Activated gamma-delta T cell treated with Interleukin-2 at 50 U/mL for 16 hours (primary cell): ENCODE measurements around the gene BCL10.

Source experiments
- DNase-seq: peaks from one replicate; pipeline ENCODE4 v3.0.0-alpha.2; 2020

Gene BCL10

DNA sequence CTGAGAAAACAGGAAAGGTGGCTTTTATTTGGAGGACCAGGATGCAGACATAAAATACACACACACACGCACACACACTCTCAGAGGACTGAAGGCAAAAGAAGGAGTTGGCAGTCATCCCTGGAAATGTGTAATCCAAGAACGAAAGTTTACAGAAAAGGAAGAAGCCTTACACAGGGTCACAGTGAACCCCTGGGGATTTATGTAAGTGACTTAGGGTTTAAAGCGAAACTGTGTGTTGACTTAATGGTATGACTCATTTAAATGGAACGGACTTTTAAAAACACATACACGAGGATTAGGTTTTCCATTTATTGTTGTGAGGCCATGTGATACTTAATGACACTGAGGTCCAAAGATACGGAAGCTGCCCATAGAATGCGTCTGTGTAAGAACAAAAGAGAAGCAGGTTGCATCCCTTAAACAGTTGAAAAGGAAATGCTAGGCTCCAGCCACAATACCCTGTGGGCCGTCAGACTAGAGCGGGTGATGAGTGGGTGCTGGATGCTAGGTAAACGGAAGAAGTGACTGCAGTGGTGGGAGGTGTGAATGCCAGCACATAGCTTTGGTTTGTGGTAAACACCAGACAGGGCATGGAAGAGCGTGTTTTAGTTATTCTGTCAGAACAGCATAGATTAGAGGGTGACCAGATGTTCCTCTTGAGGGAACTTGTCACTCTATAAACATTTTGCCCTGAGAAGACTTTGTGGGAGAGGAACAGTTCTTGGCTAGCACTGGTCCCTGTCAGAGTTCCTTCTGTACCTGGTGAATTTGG is 21.6 kb upstream of the BCL10 start:
- DNase-seq = peak; percentile 72

DNA sequence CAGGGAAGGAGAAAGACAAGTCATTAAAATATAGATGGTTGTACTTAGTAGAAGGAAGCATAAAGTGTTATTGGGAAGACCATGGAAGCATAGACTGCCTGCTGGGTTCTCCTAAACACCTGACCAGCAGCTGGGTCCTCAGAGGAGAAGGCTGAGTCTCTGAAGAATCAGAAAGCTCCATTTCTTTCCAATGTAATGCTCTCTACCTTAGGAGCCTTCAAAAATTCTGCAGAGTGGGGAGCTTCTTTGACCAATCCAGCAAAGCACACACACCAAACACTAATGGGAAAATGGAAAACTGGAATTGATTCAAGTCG is 21.1 kb upstream of the BCL10 start:
- DNase-seq = no peak

DNA sequence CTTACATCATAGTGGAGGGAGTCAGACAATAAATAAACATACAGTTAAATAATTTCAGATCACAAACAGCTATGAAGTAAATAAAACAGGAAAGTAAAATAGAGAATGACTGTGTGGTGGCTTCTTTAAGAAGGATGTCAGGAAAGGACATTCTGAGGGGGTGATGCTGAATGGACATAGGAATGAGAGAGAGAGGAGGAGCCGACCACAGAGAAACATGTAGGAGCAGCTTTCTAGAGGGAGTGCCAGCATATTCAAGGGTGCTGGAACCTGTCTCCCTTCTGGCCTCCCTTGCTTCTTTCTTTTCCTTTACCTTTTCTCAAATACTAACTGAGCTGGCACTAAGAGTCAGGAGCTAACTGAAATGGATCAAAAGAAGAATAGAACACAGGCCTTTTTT is 20.5 kb upstream of the BCL10 start:
- DNase-seq = no peak

DNA sequence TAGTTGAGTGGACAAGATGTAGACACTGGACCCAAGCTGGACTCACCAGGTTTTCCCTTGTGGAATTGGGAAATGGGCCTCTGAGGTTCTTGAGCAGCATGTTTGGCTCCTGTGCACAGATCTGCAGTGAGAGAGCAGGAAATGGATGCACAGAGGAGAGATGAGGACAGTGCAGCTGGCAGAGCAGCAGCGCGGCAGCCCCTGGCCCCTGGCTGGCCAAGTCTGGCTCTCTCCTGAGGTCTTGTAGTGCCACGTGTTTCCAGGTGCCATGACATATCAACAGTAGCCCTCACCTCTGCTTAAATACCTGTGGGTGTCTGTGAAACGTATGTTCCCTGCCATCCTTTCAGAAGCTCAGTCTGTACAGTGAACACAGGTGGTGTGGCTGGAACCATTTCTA is 19.2 kb upstream of the BCL10 start:
- DNase-seq = no peak

DNA sequence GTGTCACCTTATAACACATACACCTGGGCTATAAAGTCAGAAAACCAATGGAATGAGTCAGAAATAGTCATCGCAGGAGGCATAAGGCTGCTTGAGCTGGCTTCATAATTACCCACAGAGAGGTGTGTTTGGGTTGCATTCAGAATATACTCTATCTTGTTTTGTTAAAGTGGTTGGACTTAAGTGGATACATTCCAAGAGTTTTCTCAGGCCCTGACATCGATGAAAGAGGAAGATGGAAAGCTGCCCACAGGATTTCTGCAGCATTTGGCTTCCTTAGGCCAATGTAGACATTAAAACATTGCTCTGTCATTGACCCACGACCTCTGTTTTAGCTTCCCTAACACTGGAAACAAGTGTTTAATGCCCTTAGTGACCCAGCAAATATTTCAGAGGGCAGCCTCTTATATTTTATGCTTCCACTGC is 18.6 kb upstream of the BCL10 start:
- DNase-seq = no peak

DNA sequence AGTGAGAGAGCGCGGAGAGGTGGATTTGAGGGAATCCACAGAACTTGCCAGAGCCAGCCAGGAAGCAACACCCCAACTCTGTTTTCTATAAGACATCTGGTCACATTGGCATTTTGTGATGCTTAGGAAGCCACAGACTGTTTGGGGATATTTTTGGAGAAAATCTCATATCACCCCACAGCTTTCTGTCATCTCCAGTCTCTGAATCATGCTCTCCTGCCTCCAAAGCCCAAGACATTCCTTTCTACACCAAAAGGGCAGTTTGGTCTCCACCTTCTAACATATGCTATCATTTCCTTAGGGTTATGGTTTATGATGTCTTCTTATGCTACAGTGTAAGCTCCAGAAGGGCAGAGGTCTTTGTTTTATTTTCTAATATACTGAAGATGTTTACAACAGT is 14.4 kb upstream of the BCL10 start:
- DNase-seq = no peak

DNA sequence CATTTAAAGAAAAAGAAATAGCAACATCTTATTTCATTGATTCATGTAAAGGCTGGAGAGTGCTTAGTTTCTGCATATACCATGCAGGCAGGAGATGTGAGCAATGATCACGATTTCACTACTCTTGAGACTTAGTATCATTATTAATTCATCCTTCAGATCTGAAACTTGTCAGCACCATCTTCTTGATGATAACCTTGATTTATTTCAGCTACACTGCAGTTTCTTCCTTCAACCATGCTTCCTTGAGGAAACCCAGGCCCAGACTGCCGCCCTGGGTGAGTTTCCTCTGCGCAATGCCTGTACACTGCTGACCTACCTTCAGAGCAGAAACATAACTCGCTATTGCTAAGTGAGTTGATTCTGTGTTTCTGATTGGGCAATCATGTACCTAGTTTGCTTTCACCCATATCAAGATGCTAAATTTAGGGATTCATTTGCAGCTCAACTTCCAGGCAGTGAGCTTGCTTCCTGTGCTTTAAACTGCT is 13.5 kb upstream of the BCL10 start:
- no peak for DNase-seq

DNA sequence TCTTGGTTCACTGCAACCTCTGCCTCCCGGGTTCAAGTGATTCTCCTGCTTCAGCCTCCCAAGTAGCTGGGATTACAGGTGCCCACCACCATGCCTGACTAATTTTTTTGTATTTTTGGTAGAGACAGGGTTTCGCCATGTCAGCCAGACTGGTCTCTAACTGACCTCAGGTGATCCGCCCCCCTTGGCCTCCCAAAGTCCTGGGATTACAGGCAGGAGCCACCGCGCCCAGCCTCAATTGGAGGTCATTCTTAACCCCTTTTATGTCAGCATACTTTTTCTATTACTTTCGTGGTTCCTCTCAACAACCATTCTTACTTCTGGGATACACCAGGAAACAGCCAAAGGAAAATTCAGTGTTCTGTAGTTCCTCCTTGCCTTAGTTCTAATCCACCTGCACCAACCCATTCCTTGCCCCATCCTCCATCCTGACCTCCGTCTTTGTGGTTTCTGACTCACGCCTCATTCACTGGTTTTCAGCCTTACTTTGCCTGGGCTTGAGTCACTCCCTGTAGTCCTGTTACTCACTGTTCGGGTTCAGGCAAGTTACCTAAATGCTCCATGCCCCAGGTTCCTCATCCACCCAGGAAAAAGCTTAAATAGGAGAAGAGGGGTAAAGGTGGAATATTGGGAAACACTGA is 12.9 kb upstream of the BCL10 start:
- no peak for DNase-seq

DNA sequence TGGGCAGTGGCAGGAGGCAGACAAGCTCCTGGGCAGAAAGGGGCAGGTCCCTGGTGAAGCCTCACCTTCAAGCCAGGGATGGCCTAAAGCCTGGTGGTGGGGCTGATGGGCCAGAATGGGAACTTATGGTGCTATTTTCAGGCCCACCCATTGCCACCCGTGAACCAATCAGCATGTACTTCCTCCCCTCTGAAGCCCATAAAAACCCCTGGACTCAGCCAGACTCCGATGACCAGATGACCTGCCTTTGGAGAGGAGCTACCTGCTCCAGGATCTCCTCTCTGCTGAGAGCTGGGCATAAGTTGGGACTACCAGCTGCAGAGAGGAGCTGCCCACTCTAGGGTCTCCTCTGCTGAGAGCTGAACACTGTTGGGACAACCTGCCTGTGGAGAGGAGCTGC is 7.8 kb upstream of the BCL10 start:
- no peak for DNase-seq

DNA sequence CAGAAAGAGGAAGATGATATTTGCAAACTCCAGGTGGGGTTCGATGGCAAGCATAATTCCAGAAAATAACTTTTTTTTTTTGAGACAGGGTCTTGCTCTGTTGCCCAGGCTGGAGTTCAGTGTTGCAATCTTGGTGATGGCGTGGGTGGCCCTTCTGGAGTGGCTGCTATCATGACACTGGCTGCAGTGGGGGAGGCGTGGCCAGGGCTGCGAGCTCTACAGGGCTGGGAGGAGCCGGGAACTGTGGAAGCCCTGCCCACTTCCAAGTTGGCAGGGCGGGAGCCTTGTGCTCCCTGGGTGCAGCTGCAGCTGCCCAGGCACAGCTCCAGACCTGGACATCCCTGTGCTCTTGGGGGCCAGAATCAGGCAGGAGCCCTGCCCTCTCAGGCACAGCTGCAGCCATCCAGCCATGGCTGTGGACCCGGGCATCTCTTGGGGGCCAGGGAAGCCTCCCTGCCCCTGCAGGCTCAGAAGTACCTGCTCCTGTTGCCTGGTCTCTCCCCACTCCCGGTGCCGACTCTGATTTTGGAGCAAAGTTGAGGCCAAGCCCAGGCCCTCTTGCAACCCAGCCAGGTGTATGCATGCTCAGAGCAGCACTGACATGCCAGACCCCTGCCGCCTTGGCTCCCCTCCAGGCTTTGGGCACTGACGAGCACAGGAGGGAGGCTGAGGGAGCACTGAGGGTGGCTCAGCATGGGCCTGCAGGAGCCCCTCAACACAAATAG is 7.2 kb upstream of the BCL10 start:
- no peak for DNase-seq

DNA sequence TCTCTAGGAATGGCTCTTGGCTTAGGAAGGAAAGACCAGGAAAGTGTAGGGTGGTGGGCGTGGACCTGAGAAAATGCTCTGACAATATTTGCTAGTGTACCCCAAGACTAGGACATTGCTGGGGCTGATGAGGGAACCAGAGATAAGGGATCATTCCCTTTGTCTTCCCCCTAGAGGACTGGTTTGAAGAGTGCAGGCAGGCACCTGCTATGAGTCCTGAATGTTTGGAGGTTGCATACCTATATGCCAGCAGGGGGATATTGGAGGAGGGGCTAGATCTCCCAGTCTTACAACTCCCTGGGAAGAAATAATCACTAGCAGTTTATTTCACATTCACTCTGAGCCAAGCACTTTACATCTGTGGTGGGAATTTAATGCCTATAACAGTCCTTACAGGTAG is 6.0 kb upstream of the BCL10 start:
- no peak for DNase-seq

DNA sequence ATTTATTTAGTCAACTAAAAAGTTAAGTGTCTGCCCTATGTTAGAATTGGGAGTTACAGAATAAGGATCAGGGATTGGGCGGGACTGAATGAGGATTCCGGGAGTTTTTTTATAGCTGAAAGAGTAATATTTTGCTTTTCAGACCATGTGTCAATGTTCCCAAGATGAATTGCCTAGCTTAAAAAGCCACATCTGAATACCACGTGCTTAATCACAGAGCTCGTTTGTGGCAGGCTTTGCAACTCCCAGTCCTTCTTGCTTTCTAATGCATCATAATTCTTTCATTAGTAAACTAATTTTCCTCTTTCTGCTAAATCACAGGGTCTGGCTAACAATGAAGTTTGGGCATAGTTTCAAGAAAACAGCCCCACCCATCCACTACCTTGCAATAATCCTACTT is 4.2 kb upstream of the BCL10 start:
- DNase-seq = no peak

DNA sequence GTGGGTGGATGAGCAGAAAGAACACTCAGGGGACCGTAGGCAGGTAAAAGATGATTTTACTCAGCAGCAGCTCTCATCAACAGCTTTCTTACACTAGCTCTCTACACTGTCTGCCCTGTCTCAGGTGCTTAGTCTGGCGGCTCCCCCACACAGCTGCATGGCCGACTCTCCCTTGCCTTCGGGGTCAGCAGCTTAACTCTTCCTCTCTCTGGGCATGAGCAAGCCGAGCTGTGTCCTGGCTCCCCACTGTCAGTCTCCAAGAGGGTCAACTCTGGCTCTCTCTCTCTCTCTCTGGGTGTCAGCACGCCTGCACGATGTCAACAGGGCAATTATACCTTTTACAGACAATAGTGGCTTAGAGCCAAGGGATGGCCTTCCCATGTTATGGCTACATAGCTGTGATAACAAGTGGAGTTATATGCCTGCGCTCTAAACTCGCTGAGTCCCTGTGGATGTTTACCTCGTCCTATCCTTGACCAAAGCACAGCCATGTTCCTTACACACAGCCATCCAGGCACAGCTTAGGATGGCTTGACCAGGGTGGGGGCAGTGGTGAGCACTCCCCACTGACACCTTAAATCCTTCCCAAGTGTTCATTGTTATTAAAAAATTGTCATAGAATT is 3.1 kb upstream of the BCL10 start:
- no peak for DNase-seq

DNA sequence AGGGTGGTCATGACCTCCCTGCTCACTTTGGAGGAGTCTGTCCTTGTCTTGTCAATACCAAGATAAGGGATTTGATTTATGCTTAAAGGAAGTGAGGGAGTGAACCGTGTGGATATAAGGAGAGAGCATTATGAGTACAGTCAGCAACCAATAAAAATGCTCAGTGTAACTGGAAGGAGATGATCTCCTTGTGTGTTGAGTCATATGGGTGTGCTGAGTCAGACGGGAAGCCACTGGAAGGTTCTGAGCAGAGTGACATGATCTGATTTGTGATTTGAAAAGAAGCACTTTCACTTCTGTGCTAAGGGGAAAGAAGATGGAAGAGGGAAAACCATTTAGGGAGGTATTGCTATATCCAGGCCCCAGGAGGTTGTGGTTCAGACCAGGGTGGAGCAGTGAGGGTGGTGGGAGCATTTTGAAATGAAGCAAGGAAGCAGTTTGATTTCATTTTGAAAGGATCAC is 2.5 kb upstream of the BCL10 start:
- peak; percentile 20 for DNase-seq

DNA sequence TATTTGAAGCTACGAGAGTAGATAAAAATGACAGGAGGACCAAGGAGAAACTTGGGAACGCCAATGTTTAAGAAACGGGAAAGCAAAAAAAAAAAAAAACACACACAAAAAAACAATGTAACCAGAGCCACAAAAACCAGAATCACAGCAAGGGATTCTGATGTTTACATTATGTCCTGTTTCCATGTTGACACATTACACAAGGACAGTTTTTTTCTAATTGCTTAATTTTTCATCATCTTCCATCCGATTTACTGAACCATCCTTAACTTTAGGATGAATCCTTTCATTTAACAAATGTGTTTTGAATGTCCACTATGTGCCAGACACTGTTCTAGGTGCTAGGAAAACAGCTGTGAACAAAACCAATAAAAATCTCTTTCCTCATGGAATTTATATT is 1.4 kb upstream of the BCL10 start:
- no peak for DNase-seq

DNA sequence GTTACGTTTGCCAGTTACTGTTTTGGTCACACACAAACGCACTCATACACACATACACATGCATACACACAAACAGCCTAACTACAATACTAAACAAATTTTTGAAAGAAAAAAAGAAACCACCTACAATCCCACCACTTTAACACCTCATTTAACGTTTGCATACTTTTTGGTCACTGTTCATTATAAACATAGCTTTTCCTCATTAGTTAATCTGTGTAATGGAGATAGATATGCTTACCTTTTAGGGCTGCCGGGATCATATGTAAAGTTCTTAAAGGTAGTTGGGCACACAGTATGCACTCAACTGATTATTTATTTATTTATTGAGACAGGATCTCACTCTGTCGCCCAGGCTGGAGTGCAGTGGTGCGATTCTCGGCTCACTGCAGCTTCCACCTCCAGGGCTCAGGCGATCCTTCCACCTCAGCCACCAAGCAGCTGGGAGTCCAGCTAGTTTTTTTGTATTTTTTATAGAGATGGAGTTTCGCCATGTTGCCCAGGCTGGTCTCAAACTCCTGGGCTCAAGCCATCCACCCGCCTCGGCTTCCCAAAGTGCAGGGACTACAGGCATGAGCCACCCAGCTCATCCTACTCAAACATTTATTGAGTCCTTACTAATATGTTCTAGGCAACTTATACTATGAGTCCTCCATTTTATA is 677 bp upstream of the BCL10 start:
- DNase-seq = no peak

DNA sequence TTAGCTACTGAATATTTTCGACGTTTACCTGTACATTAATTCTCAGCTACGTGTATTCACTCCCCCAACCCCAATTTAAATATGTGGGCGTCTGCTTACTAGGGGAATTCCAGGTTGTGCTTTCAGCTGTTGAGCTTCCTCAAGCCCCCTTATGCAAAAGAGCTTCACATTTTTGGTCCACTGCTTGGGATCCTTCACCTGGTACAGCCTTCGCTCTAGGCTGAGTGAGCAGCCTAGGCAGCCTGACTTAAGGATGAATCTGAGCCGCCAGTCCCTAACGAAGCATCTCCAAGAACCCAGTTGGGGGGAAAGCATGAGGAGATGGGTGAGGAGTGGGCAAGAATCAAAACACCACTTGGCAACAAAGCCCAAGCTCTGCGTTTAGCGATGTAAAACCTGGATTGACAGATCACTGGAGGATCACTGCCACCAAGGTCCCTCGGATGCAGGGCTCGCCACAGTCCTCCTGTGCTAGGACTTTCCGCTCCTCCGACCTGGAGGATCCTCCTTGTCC is 674 bp downstream of the BCL10 start:
- no peak for DNase-seq

DNA sequence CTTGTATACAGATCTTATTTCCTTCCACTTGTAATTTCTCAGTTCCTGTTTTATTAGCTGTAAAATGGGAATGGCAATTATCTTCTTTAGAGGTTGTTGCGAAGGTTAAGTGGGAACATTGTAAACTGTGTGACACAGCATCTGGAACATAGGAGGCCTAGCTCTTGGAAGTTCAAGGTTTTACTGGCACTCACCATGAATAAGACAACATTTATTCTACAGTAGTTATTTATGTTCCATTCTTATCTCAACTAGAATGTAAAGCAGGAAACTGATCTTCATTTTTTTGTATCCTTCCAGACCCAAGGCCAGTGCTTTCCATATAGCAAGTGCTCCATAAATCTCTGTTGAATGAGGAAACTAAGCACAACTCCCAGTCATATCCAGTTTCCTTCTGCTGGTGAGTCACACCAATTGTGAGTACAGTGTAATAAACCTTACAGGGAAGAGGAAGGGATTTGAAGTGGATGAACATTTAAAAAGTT is 1.4 kb downstream of the BCL10 start:
- no peak for DNase-seq

DNA sequence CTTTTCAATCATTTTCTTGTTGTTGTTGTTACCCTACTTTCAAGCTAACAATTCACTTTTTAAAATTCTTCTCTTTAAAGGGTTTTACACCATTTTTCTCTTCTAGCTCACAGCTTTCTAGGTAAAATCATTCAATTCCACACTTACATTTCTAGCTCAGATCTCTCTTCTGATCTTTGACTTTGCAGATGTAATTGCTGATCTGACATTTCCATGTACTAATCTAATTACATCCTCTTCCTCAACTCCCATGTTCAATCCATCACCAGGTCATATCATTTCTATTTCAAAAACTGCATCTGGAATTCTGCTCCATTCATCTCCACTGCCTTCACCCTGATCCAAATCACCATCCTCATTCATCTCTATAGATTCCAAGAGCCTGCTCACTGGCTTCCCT is 3.0 kb downstream of the BCL10 start:
- DNase-seq = no peak

DNA sequence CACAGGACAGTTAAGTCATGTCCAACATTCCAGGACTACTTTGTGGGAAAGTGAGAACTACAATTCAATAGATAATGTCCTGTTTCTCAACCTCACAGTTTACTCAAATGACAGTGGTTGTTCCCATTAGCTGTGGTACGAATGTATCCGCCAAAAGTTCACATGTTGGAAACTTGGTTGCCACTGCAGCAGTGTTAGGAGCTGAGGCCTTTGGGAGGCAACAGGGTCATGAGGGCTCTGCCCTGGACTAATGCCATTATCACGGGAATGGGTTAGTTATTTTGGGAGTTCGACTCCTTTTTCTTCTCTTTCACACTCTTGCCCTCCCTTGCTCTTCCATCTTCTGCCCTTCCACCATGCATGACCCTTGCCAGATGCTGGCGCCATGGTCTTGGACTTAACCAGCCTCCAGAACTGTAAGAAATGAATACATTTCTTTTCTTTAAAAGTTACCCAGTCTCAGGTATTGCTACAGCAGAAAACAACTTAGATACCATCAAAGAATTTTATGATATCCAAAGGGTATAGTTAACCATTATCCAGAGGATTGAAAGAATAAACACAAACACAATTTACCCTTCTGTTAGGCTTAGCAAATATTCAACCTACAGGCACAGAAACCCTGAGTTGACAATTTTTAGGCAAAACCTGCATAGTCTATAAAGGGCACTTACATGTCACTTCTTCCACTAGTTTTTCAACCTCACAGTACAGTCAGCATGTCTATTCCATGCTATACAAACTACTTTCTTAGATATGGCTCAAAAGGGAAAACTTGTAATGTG is 7.4 kb downstream of the BCL10 start:
- no peak for DNase-seq

DNA sequence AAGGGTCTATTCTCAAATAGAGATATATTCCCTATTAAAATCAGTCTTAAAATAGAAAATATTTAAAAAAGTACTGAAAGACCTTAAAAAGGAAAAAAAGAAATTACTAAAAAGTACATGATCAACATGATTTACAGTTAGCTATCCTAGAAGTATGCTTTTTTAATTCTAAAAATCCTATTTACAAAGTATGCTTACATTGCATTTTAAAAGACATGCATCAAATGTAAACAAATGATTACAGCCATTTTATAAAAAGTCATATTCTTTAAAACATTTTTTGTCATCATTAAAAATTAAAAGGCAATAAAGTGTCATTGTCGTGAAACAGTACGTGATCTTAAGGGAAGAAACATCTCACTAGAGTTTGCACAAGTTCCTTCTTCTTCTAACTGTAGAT is 9.1 kb downstream of the BCL10 start:
- DNase-seq = no peak

DNA sequence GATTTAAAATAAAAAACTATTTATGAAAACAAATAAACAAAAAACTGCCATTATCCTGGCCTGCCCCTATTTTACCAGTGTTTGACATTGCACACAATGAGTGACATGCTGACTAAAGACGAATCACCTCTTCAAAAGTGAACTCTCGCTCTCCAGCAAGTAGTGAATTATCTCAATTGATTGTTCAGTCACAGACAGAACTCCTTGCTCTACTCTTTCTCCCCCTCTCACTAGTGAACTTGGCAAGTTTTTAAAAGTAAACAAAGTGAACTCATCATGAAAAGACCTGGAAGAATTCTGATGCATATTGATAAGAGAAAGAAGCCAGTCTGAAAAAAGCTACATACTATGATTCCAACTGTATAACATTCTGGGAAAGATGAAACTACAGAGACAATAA is 12.3 kb downstream of the BCL10 start:
- no peak for DNase-seq
